Stimulated activated CD4-positive, alpha-beta T cell treated with anti-CD3 and anti-CD28 coated beads, Interleukin-2, amount 100 ng/mL, for 24 hours (primary cell): ENCODE results near the gene RELL1.

Experiments used
- DNase-seq, 2 donors: peaks; one replicate each; pipeline ENCODE4 v3.0.0-alpha.2; 2020

The RELL1 gene

GRCh38 chr4:37594099-37594498, 92.1 kb downstream of the RELL1 start:
- no peak for DNase-seq

DNA sequence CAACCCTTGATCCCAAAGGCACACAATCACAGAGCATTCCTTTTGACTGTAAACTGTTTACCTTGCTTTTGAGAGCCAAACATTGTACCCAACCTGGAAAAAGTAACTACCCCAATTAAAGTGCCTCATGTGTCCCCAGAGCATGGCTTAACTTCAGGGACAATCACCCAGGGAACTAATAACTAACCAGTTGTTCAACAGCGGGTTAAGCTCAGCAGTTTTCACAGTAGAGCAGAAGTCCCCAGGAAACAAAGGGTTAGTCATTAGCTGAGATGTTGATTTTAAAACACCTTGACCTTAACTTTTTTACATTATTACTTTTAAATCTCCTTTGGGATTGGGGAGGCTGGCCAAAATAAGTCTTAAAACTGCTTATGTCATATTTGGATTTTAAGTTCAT, 94.8 kb downstream of the RELL1 start:
- no peak for DNase-seq

DNA sequence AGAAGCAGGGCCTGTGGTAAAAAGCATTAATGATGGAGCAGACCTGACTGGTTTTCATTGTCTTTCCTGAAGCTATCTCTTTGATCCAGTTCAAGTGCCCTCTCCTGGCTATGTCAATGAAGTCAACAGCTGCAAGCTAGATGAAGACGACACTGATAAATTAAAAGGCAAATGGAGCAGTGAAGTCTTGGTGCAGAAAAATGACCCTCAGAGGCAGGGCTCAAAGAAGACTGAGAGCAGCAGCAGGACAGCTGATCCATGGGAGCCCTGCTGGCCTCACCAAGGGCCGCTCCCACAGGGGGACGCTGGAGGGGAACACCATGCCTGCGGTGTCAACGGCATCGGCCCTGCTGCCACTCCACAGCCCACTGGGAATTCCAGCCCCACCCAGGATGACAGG, 96.2 kb downstream of the RELL1 start:
- no peak for DNase-seq

DNA sequence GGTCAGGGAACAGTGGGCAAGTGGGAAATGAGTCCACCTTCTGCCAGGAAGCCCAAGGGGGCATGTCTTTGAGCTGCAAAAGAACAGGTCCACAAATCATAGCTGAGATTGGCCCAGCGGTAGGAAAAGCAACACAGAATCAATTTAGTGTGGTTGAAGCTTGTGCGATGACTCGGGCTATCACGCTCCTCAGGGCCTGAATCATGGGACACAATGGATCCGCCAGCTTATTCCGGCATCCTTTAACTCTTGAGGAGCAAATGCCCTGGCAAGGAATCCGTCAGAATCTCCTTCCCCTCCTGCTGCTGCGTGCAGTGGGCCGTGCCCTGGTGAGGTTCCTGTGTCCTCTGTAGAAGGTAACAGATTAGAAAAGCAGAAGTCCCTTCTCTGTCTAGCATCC, 98.0 kb downstream of the RELL1 start:
- DNase-seq = no peak

- no peak for DNase-seq
Measured at GRCh38 chr4:37586194-37586593, 100.0 kb downstream of the RELL1 start.

- no peak for DNase-seq
Measured at GRCh38 chr4:37584493-37585060, 101.6 kb downstream of the RELL1 start.

DNA sequence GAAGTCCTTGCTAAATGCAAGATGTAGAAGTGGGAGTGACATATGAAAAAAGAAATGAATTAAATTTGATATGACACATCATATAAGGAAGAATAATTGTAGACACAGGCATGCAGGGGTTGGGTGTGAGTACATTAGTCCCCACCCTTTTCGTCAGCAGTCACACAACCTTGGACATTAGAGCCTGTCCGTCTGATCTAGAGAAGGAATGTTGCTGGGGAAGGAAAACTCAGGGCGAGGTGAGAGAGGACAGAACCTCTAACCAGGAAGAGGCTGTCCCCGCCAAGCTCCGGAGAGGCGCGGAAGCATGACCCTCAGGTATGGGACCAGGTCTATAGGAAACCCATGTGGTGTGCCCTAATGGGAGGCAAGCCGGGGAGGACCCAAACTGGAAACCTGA, 102.1 kb downstream of the RELL1 start:
- no peak for DNase-seq

DNA sequence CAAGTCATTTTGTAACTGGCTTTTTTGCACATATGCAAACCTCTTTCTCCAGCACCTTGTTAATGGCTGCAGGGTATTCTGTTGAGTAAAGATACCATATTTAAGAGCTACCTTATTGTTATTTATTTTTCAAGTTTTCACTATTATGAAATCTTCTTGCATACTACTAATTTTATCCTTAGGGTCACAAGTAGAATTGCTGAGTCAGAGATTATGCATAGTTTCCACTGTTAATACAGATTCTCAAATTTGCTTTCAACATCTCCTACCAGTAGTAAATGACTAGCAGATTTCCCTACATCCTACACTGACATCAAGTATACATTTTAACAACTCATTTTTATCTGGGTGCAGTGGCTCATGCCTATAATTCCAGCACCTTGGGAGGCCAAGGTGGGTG, 112.6 kb downstream of the RELL1 start:
- DNase-seq = no peak

GRCh38 chr4:37568489-37568888, 117.7 kb downstream of the RELL1 start:
- no peak for DNase-seq

GRCh38 chr4:37567836-37568235, 118.3 kb downstream of the RELL1 start:
- no peak for DNase-seq

DNA sequence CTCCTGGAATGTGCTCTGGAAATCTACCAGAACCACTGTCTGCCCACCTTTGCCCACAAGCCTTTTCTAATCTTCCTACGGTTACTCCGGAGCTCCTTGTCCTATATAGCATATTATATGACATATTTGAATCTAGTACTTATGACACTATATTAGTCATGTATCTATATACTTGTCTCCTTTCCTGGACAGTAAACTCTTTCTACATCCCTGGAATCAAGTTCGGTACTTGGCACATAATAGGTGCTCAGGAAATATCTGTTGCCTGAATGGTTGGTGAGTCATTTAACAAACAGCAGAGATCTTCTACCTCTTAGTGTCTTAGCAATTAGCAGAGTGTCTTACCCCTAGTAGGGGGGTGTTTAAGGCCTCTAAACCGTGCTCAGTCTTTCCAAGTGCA, 123.6 kb downstream of the RELL1 start:
- no peak for DNase-seq

- no peak for DNase-seq
Measured at GRCh38 chr4:37561803-37562207, 124.4 kb downstream of the RELL1 start.

DNA sequence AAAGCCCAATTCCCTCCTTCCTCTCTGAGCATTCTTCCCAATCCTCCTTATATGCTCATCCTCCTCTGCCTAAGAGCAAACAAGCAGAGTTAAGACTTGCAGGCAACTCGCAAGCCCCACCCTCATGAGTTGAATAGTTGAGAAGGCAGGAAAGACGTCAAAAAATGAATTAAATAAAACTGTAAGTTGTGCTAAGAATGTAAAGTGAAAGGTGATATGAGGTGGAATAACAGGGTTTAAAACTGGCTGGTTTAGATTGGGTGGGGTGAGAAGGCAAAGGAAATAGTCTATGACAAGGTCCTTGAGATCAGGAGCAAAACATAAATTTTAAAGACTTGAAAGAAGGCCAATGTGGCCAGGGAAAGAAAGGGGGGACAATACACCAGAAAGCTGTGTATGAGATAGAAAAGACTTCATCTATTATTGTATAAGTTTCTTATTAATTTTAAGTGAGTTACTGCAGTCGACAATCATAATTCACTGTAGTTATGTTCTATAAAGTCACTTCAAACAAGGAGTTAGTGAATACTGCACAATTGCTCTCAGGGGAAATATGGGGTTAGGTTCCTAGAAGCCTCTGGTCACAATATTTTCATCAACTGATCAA, 124.9 kb downstream of the RELL1 start:
- no peak for DNase-seq
